ENCODE measurements around the gene TRAPPC8. TPM values are rescaled to one million over a fixed set of nuclear protein-coding genes. Genes with fewer than 3 reads are reported as not detected.

The TRAPPC8 gene
- total and polyA plus RNA-seq, 2 experiments from 2014 or later = 27.2 to 66.2 TPM

- H3K4me1 ChIP-seq (ENCODE audit: insufficient read depth) = no peaks in the 10 kb centered on the region
- no peaks in the 10 kb centered on the region for H3K27me3 ChIP-seq (ENCODE audit: insufficient read depth)
- H3F3A ChIP-seq (replicated peaks; ENCODE audit: low read depth) = no peaks in the 10 kb centered on the region
- DNase-seq (ENCODE audit: low spot score) (no peak), ATAC-seq (no peak)
- 0 out of 2 replicates have a peak overlapping the region, but pooled peaks have one; percentile 20 for H3K27ac ChIP-seq (ENCODE audit: low read depth)
- no peaks in the 10 kb centered on the region for H3K9me2 ChIP-seq (ENCODE audit: insufficient read depth)
- no peak overlapping the region for H3K4me3 ChIP-seq
- Mint-ChIP-seq H3K4me1 (no peaks in the 10 kb centered on the region), H3K27me3 (ENCODE audit: insufficient read depth, low read depth, poor library complexity) (peaks cover 2% of the 10 kb centered on the region), H3K36me3 (ENCODE audit: low read depth) (peaks cover 48% of the 10 kb centered on the region; the same call in 2 of the 3 replicates), H3K27ac (no peak overlapping the region), H3K4me3 (no peak overlapping the region), H3K9me3 (no peaks in the 10 kb centered on the region)
- H2AFZ ChIP-seq = no peak overlapping the region
- no peaks in the 10 kb centered on the region for H3K79me2 ChIP-seq (replicated peaks; ENCODE audit: insufficient read depth)
- TF ChIP-seq EZH2 (IDR thresholded peaks at IDR 0.05; ENCODE audit: low read depth, unreplicated experiment) (no peak), ZNF114 (CRISPR knock-in tag; IDR thresholded peaks at IDR 0.05) (no peak)
- H3K36me3 ChIP-seq (ENCODE audit: insufficient read depth) = peaks cover 36% of the 10 kb centered on the region
- H3K4me2 ChIP-seq = no peak overlapping the region
- H4K20me1 ChIP-seq (replicated peaks; ENCODE audit: insufficient read depth) = peaks cover 7% of the 10 kb centered on the region
Measured at GRCh38 chr18:31850844-31851243, 92.1 kb downstream of the TRAPPC8 start.

- DNase-seq (ENCODE audit: low spot score) (no peak), ATAC-seq (no peak)
- peaks cover 46% of the 10 kb centered on the region for H3K36me3 Mint-ChIP-seq (ENCODE audit: low read depth)
- H3K27ac Mint-ChIP-seq = peak overlapping the region; percentile 49; the same call in 1 of the 2 replicates
- H3K27me3 Mint-ChIP-seq (ENCODE audit: insufficient read depth, low read depth, poor library complexity) = no peaks in the 10 kb centered on the region
- Histone ChIP-seq H3K27me3 (ENCODE audit: insufficient read depth) (no peaks in the 10 kb centered on the region), H2AFZ (no peak overlapping the region), H3K27ac (ENCODE audit: low read depth) (no peak overlapping the region), H3K4me1 (ENCODE audit: insufficient read depth) (no peaks in the 10 kb centered on the region), H3K79me2 (replicated peaks; ENCODE audit: insufficient read depth) (no peaks in the 10 kb centered on the region), H3K4me3 (no peak overlapping the region), H3F3A (replicated peaks; ENCODE audit: low read depth) (no peaks in the 10 kb centered on the region), H3K4me2 (no peak overlapping the region), H4K20me1 (replicated peaks; ENCODE audit: insufficient read depth) (no peaks in the 10 kb centered on the region), H3K9me2 (ENCODE audit: insufficient read depth) (no peaks in the 10 kb centered on the region), H3K36me3 (ENCODE audit: insufficient read depth) (peaks cover 25% of the 10 kb centered on the region; the same call in 1 of the 2 replicates)
- H3K9me3 Mint-ChIP-seq = no peaks in the 10 kb centered on the region
- no peak overlapping the region for H3K4me3 Mint-ChIP-seq
- no peaks in the 10 kb centered on the region for H3K4me1 Mint-ChIP-seq
- TF ChIP-seq CREB1 (CRISPR knock-in tag; IDR thresholded peaks at IDR 0.05; ENCODE audit: low read depth) (no peak), REST (IDR thresholded peaks at IDR 0.05; ENCODE audit: unreplicated experiment) (no peak), EZH2phosphoT487 (IDR thresholded peaks at IDR 0.05; ENCODE audit: unreplicated experiment) (no peak), ZNF331 (CRISPR knock-in tag; IDR thresholded peaks at IDR 0.05; ENCODE audit: low read depth) (no peak), STAT1 (IDR thresholded peaks at IDR 0.05; ENCODE audit: unreplicated experiment) (no peak), ZNF114 (CRISPR knock-in tag; IDR thresholded peaks at IDR 0.05) (no peak), ZNF462 (CRISPR knock-in tag; IDR thresholded peaks at IDR 0.05) (no peak)
- TF ChIP-seq, protein P1, sequence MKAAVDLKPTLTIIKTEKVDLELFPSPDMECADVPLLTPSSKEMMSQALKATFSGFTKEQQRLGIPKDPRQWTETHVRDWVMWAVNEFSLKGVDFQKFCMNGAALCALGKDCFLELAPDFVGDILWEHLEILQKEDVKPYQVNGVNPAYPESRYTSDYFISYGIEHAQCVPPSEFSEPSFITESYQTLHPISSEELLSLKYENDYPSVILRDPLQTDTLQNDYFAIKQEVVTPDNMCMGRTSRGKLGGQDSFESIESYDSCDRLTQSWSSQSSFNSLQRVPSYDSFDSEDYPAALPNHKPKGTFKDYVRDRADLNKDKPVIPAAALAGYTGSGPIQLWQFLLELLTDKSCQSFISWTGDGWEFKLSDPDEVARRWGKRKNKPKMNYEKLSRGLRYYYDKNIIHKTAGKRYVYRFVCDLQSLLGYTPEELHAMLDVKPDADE (IDR thresholded peaks at IDR 0.05) = no peak
Measured at GRCh38 chr18:31840499-31840898, 102.4 kb downstream of the TRAPPC8 start.
